PFSK-1 (cell line): Measurements from ENCODE around the gene ABCA10.

Experiments used
- FOXP2 ChIP-seq: optimal IDR thresholded peaks from 2 replicates; pipeline ENCODE3; 2011; ENCODE audit warnings: borderline replicate concordance, control low read depth, inconsistent platforms; ENCODE audit not compliant: insufficient read depth; ENCODE audit errors: extremely low read length, extremely low read depth
- REST ChIP-seq, 2 experiments: IDR thresholded peaks; 2 replicates each; pipeline versions ENCODE4 v1.6.1 to v1.8.0; 2011 to 2012; ENCODE audit warnings: low read depth in 2 of 2, low read length in 2 of 2, control low read depth in 1 of 2, inconsistent platforms in 1 of 2, mild to moderate bottlenecking in 1 of 2, moderate library complexity in 1 of 2; ENCODE audit not compliant: insufficient read depth in 1 of 2
- SIN3A ChIP-seq: IDR thresholded peaks from 2 replicates; pipeline ENCODE4 v1.6.1; 2012; ENCODE audit warnings: mild to moderate bottlenecking, low read length, moderate library complexity, borderline replicate concordance; ENCODE audit not compliant: insufficient read depth
- TAF1 ChIP-seq: IDR thresholded peaks from 2 replicates; pipeline ENCODE4 v1.6.1; 2012; ENCODE audit warnings: low read length, control low read depth, borderline replicate concordance; ENCODE audit not compliant: insufficient read depth

GRCh38 chr17:69117855-69118784, 110.5 kb downstream of the ABCA10 start:
- no peak for TF ChIP-seq TAF1
- no peak for TF ChIP-seq REST (IDR thresholded peaks at IDR 0.05; ENCODE audit: insufficient read depth in 1 of 2, low read depth in 2 of 2, low read length in 2 of 2)
- TF ChIP-seq FOXP2, result no peak
- no peak for TF ChIP-seq SIN3A
